Right ventricle myocardium inferior (tissue), 1 donor: ENCODE results near the gene PTPRB. TPM values are rescaled to one million over a fixed set of nuclear protein-coding genes. Genes with fewer than 3 reads are reported as not detected.

ENCODE experiments used
- ATAC-seq: fragments of 200-7000 bp; cut with Tn5 transposase; one replicate; pipeline ENCODE4 v1.9.1; 2020; ENCODE audit warnings: mild to moderate bottlenecking, moderate library complexity
- DNase-seq: peaks from one replicate; pipeline ENCODE4 v3.0.0; 2021; ENCODE audit errors: missing footprints
- intact Hi-C: fragments of 100-400 bp; cut with DNase I; formaldehyde crosslinking; loops from one replicate; pipeline ENCODE4 v1.11.0; 2022
- total RNA-seq: library from RNA; stranded (reverse); fragmentation: NEBNext Ultra II Directional; extraction: Animal tissue kit (Norgen Biotek cat#: 25700); gene quantifications from one replicate; pipeline ENCODE4 v1.2.1, GENCODE V29; 2021
- donor health status: DM: no; HTN: yes; CAD: no; lungs with severe emphysema.

The PTPRB gene
- total RNA-seq, 1 donor from 2014 or later, result 38.1 TPM

DNA sequence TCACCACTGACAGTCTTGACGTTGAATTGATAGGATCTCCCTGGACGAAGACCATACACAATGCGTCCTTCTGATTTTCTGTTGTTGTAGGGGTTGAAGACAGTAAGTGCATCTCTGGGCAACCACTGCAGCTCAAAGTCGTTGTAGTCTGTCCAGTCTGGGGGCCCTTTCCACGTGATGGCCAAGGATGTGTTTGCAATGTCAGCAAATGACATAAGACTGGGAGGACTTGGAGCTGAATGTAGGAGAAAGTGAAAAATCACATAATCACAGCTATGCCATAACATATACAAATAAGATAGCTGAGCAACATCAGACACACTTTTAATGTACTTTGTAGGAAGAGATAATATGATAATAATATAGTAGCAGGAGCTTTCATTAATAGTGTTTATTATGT, 77.8 kb downstream of the PTPRB start:
- ATAC-seq, result no peak
- intact Hi-C loops, result no loop called here
- DNase-seq, result no peak

GRCh38 chr12:70557583-70558191, 79.5 kb downstream of the PTPRB start:
- intact Hi-C loops, result no loop called here
- no peak for ATAC-seq

GRCh38 chr12:70556179-70556869, 80.9 kb downstream of the PTPRB start:
- intact Hi-C loops, result no loop called here
- no peak for ATAC-seq

More at GRCh38 chr12:70557583-70558191, 79.5 kb downstream of the PTPRB start:
- DNase-seq, result no peak

DNA sequence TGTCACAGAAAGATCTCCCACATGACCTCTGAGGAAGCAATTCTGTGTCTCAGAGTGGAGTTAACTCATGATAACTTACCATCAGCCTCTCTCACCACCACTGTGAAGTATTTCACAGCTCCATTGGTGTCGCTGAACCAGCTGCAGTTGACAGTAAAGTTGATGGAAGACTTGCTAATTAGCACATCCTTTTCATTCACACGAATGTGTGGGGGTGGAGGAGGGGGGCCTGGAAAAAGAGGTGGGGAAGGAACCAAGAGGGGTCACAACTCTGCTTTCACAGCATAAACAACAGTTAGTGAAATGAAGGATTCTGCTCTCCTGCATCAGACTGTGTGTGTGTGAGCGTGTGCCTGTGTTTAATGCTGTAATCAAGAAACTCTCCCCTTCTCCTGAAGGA, 82.1 kb downstream of the PTPRB start:
- DNase-seq (no peak), ATAC-seq (no peak)
- intact Hi-C loops, result no loop called here

More at GRCh38 chr12:70556179-70556869, 80.9 kb downstream of the PTPRB start:
- no peak for DNase-seq

- DNase-seq, result no peak
- intact Hi-C loops, result no loop called here
- ATAC-seq, result no peak
These were observed 83.8 kb downstream of the PTPRB start for GRCh38 chr12:70553391-70553859.

DNA sequence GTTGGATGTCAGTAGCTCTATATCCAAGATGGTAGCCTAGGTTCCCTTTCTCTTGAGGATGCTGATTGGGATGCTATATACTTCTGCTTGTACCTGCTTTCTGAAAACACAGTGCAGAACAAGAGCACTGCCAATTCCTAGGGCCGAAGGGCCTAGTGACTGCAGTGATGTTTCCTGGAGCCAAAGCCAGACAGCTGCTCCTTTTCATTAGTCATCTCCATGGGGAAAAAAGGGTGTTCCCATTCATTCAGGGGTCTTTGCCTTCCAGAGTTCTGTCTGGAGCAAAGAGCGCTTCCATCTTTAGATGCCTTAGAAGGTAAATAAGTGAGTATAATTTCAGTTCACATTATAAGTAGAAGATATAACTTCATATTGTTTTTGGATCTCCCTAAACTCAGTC, 85.5 kb downstream of the PTPRB start:
- no peak for DNase-seq
- intact Hi-C loops, result no loop called here
- no peak for ATAC-seq

- no peak for DNase-seq
- intact Hi-C loops, result no loop called here
- ATAC-seq, result no peak
These were observed 87.0 kb downstream of the PTPRB start for GRCh38 chr12:70550180-70550577.

- intact Hi-C loops, result no loop called here
- DNase-seq (no peak), ATAC-seq (no peak)
These were observed 87.7 kb downstream of the PTPRB start for GRCh38 chr12:70549340-70550179.

GRCh38 chr12:70543444-70543843, 93.8 kb downstream of the PTPRB start:
- ATAC-seq (no peak), DNase-seq (no peak)
- intact Hi-C loops, result no loop called here

DNA sequence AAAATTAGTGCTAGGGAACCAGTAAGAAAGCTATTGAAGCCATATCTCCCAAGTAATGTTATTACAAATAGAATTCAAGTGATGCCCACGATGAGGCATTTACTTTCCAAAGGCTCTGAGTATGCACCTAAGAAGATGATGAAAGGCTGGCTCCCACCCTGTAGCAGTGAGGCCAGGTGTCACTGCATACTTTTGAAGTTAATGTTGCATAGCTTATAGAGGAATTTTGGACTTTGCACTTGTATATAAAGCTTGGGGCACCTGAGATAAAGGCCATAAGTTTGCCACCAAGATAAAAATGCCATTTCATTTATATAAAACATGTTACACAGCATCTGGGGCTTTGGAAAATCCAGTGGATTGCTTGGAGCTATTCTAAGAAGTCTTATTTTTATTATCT, 96.2 kb downstream of the PTPRB start:
- intact Hi-C loops, result no loop called here
- DNase-seq (no peak), ATAC-seq (no peak)

DNA sequence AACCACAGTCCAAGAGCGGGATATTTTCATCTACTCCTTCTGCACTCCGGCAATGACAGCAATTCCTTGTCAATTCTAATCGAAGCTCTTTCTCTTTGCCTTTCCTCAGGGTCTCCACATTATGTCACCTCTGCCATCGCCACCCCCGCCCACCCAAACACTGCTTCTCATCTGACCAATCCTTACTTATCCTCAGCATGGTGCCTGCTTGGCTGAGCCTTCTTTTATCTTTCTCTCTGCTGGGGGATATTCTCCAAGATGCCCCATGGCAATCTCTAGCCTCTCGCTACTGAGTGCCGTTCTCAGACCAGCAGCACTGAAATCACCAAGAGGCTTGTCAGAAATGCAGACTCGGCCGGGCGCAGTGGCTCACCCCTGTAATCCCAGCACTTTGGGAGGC, 100.6 kb downstream of the PTPRB start:
- intact Hi-C loops, result loop anchor here (5.0 kb wide), 1 partner anchor 186 kb away; no protein-coding TSS in a partner anchor
- ATAC-seq (no peak), DNase-seq (no peak)

DNA sequence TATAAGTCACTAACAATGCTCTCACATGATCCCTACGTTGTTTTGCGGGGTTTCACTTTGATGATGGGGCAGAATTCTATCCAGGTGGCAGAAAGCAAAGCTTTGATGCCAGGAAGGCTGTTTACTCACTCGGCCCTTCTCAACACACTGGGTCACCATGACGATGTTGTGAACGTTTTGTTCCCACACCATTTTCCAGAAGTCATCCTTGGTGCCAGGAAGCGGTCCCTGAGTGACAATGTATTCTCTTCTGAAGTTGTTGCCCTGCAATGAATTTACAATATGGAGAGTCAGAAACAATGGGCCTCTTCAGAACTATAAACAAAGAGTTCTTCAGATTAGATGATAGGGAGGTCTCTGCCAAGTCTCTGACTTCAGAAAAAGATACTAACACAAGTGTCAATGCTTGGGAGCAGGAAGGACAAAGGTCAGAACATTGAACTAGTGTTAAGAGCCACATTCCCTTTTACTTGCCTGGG, 101.3 kb downstream of the PTPRB start:
- ATAC-seq, result peak; percentile 43
- no peak for DNase-seq
- intact Hi-C loops, result loop anchor here (5.0 kb wide), 1 partner anchor 186 kb away; no protein-coding TSS in a partner anchor

DNA sequence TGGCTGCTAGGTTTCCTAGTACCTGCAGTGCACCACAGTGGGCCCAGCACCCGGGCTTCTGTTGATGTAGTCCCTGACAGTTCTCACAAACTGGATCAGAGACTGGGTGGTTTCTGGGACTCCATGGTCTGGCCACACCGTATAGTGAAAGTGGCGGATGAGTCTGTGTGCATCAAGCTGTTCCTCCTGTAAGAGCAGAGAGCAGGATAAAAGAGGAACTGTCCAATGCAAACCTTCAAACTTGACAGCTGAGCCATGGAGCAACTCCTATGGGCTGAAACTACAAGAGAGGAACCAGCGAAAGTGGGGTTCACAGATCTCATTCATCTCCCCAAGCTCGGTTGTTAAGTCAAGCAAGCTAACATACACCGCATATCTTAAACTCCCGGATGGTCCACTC, 102.8 kb downstream of the PTPRB start:
- DNase-seq (peak; percentile 58), ATAC-seq (no peak)
- intact Hi-C loops, result no loop called here

DNA sequence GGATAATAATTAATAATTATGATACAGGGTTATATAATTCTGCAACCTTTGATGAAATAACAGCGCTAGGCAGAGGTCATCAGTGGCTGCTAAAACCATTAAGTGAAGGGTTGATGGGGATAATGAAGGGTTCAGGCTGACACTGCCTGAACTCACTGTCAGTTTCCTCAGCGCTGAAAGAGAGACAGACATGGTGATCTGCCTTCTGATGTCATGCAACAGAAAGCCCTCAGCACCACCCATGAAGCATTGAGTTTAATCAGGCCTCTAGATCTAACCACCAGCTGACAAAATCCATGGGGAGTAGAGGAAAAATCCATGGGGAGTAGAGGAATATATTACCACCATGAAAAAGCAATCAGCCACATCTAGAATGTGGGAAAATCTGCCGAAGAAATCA, 107.6 kb downstream of the PTPRB start:
- ATAC-seq (no peak), DNase-seq (no peak)
- intact Hi-C loops, result no loop called here

DNA sequence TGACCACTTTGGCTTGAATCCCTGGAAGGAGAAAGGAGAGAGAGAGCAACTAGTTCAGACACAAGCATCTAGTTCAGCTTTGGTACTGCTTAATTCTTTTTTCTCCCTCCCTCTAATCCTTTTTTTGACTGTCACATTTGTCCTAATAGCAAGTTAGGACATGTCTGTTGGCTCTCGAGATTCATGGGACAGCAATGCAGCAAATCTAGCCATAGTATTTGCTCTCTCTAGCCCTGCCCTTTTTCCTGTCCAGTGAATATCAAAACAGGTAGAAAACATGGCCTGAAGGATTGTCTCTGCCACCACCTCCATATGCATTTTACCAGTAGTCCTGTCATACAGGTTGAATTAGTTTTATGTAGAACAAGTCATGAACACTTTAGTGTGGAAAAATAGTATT, 116.4 kb downstream of the PTPRB start:
- no peak for ATAC-seq
- DNase-seq, result no peak

DNA sequence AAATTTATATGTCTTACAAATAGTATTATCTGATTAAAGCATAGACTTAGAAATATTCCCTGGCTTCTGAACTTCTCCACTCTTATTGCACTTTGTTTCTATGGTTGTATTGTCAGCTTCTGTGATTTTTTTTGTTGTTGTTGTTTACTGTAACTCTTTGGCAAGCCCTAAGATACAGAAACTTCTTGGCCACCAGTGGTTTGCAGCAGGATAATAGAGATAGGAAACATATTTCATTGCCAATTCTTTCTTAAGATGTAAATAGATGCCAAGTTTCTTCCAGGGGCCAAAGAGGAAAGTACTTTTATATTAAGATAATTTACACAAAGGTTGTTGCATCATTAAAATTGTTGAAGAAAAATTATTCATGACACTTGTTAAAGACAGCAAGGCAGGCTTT, 123.8 kb downstream of the PTPRB start:
- DNase-seq, result no peak
- intact Hi-C loops, result no loop called here
- no peak for ATAC-seq

More for the DNA sequence above, 116.4 kb downstream of the PTPRB start:
- intact Hi-C loops, result no loop called here

DNA sequence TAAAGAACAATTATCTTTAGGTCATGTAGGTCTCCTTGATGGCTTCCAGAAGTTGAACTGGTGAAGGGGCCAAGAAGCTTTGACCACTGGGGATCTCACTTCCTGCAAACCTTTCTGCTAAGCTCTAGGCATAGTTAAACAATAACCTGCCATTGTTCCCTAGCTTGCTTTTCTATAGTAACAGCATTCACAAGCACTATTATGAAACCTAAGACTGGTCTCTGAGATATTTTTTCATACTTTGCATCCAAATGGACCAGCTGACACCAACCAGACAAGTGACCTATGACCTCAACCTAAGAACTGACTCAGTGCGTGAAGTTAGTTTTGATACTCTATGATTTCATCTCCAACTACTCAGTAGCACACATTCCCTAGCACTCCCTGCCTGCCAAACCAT, 129.1 kb downstream of the PTPRB start:
- DNase-seq, result no peak
- no peak for ATAC-seq
- intact Hi-C loops, result no loop called here

- intact Hi-C loops, result no loop called here
- ATAC-seq (no peak), DNase-seq (no peak)
These were observed 129.8 kb downstream of the PTPRB start for GRCh38 chr12:70507442-70507841.

DNA sequence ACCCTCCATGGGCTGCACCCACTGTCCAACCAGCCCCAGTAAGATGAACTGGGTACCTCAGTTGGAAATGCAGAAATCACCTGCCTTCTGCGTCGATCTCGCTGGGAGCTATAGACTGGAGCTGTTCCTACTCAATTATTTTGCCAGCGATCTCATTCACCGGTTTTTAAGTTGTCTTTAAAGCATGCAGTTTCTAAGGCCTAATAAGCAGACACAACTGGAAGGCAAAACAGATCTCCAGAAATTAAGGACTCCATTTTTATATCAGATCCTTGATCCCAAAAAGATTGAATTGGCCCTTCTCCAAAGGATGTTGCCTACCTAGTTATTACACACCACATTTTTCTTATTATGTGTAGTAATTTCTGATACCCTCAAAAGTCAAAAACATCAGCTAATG, 139.7 kb downstream of the PTPRB start:
- ATAC-seq (no peak), DNase-seq (no peak)
- intact Hi-C loops, result no loop called here
